HepG2 (cell line): ENCODE results near the gene FAM219A. TPM values are rescaled to one million over a fixed set of nuclear protein-coding genes. Genes with fewer than 3 reads are reported as not detected.

Source experiments
- ARHGAP35 ChIP-seq: sonication (generic); formaldehyde crosslinking; IDR thresholded peaks from 2 replicates; pipeline ENCODE4 v1.9.0; 2022; ENCODE audit warnings: mild to moderate bottlenecking, inconsistent platforms, moderate library complexity, missing genetic modification reagents, borderline replicate concordance
- ATM ChIP-seq: fragments of 450-650 bp; IDR thresholded peaks from 2 replicates; pipeline ENCODE4 v1.7.1; 2017; ENCODE audit warnings: mild to moderate bottlenecking, borderline replicate concordance
- CENPT ChIP-seq: sonication (generic); formaldehyde crosslinking; IDR thresholded peaks from 2 replicates; pipeline ENCODE4 v1.8.0; 2022; ENCODE audit warnings: low read depth, mild to moderate bottlenecking, moderate library complexity, missing genetic modification reagents
- DPF2 ChIP-seq: sonication (generic); formaldehyde crosslinking; IDR thresholded peaks from 2 replicates; pipeline ENCODE4 v1.4.0; 2020; ENCODE audit warnings: mild to moderate bottlenecking, low read depth, missing genetic modification reagents, borderline replicate concordance
- FOXA3 ChIP-seq: IDR thresholded peaks from 2 replicates; pipeline ENCODE4 v1.6.1; 2016; ENCODE audit warnings: missing genetic modification reagents, missing compliant biosample characterization
- FOXK1 ChIP-seq: sonication (generic); formaldehyde crosslinking; IDR thresholded peaks from 2 replicates; pipeline ENCODE4 v1.4.0; 2020; ENCODE audit warnings: low read depth, missing genetic modification reagents, borderline replicate concordance
- MAFG ChIP-seq: sonication (generic); formaldehyde crosslinking; IDR thresholded peaks from 2 replicates; pipeline ENCODE4 v1.5.1; 2020; ENCODE audit warnings: mild to moderate bottlenecking, missing genetic modification reagents
- MLXIP ChIP-seq: sonication (generic); formaldehyde crosslinking; IDR thresholded peaks from 2 replicates; pipeline ENCODE4 v1.9.0; 2021; ENCODE audit warnings: missing genetic modification reagents, borderline replicate concordance
- PRMT3 ChIP-seq: sonication (generic); formaldehyde crosslinking; IDR thresholded peaks from 2 replicates; pipeline ENCODE4 v1.8.1; 2022; ENCODE audit warnings: low read depth, mild to moderate bottlenecking, moderate library complexity, missing genetic modification reagents, borderline replicate concordance
- SAP130 ChIP-seq: IDR thresholded peaks from 2 replicates; pipeline ENCODE4 v1.6.1; 2016; ENCODE audit warnings: low read depth
- SIX4 ChIP-seq: sonication (generic); formaldehyde crosslinking; IDR thresholded peaks from 2 replicates; pipeline ENCODE4 v1.4.0; 2020; ENCODE audit warnings: missing genetic modification reagents
- THRA ChIP-seq: sonication (generic); formaldehyde crosslinking; IDR thresholded peaks from 2 replicates; pipeline ENCODE4 v1.4.0; 2020; ENCODE audit warnings: missing genetic modification reagents, borderline replicate concordance
- ZBTB33 ChIP-seq: sonication (generic); formaldehyde crosslinking; IDR thresholded peaks from 2 replicates; pipeline ENCODE4 v1.4.0; 2020; ENCODE audit warnings: missing genetic modification reagents
- ZFP90 ChIP-seq: sonication (generic); formaldehyde crosslinking; IDR thresholded peaks from 2 replicates; pipeline ENCODE4 v1.8.0; 2022; ENCODE audit warnings: missing genetic modification reagents, mild to moderate bottlenecking, inconsistent platforms, borderline replicate concordance
- ZNF10 ChIP-seq: sonication (generic); formaldehyde crosslinking; IDR thresholded peaks from 2 replicates; pipeline ENCODE4 v1.4.0; 2020; ENCODE audit warnings: mild to moderate bottlenecking, low read depth, missing genetic modification reagents, borderline replicate concordance
- ZNF496 ChIP-seq: sonication (generic); formaldehyde crosslinking; IDR thresholded peaks from 2 replicates; pipeline ENCODE4 v1.8.1; 2023; ENCODE audit warnings: mild to moderate bottlenecking, moderate library complexity, missing genetic modification reagents; ENCODE audit not compliant: insufficient replicate concordance
- ZNF543 ChIP-seq: sonication (generic); formaldehyde crosslinking; IDR thresholded peaks from 2 replicates; pipeline ENCODE4 v1.4.0; 2020; ENCODE audit warnings: mild to moderate bottlenecking, missing genetic modification reagents
- polyA plus RNA-seq, 8 experiments: library from polyadenylated mRNA; depleted of rRNA in 3 of 8; stranded (reverse) in 7 of 8; unstranded in 1 of 8; fragments of >200 nt; fragmentation: Illumina TruSeq in 4 of 8; extraction: Trizol in 4 of 8; gene quantifications; 2 replicates each; pipeline versions ENCODE4 v1.2.1 to v1.2.3, GENCODE V29; 2011 to 2016; ENCODE audit warnings: low read depth in 4 of 8, missing spikeins in 1 of 8, mixed read lengths in 1 of 8; ENCODE audit not compliant: insufficient read depth in 1 of 8
- total RNA-seq, 5 experiments: library from RNA; depleted of rRNA; stranded (reverse); fragments of >200 nt; fragmentation: Illumina TruSeq; extraction: Trizol; gene quantifications; 2 replicates each; pipeline ENCODE4 v1.2.3, GENCODE V29; 2016; ENCODE audit warnings: low read depth in 1 of 5
- TF ChIP-seq, protein P1 (sequence below): sonication (generic); formaldehyde crosslinking; IDR thresholded peaks from 2 replicates; pipeline ENCODE4 v1.5.1; 2020; ENCODE audit warnings: missing genetic modification reagents, mild to moderate bottlenecking, borderline replicate concordance
- TF ChIP-seq, protein P2 (sequence below): sonication (generic); formaldehyde crosslinking; IDR thresholded peaks from 2 replicates; pipeline ENCODE4 v1.4.0; 2020; ENCODE audit warnings: missing genetic modification reagents, borderline replicate concordance

Gene FAM219A
- total and polyA plus RNA-seq, 2 of the 13 experiments (the other 11 are each of a cell fraction or from before 2014, with no cell fraction given): 3.9 to 6.4 TPM

DNA sequence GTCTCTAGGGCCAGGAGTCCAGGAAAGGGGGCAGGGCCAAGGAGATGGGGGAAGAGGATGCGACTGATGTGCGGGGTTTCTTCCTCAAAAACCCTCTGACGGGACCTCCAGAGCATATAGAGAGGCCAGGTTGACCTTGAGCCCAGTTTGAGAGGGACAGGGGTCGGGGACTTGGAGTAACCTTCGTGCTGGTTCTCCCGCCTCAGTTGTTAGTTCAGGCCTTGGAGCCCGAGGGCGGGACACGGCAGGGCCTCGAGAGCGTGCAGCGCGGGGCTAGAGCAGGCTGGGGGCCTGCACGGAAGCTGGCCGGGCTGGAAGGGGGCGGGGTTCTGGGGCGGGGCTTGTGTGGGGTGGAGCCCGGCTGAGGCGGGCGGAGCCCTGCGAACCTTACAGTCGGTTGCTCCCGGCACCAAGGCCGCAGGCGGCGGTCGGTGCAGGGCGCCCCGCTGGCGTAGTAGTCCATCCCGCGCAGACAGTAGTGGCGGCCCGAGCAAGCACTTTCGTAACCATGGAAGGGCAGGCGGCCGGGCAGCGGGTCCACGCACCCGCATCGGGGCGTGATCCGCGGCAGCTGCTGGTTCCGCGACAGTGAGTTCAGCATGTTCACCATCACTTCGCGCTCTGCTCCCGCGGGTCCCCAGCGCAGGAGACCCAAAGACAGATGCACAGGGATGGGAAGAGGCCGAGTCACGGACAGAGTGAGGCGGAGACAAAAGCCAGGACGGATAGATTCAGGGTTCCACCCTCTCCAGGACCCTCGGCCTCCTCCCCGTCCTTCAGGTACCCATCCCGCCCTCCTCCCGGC is 77.7 kb downstream of the FAM219A start (continued):
- TF ChIP-seq CENPT (CRISPR knock-in tag) (peak; percentile 63; the same call in 1 of the 2 replicates), PRMT3 (CRISPR knock-in tag) (0 out of 2 replicates have a peak, but pooled peaks have one; percentile 42), DPF2 (CRISPR knock-in tag) (no peak), ZNF10 (CRISPR knock-in tag) (no peak), MLXIP (no peak), THRA (CRISPR knock-in tag) (no peak), FOXA3 (CRISPR knock-in tag) (no peak), SIX4 (CRISPR knock-in tag) (no peak), ZBTB33 (CRISPR knock-in tag) (no peak), ZNF543 (no peak), ZFP90 (CRISPR knock-in tag) (no peak; the same call in 1 of the 2 replicates), ZNF496 (CRISPR knock-in tag) (no peak), MAFG (CRISPR knock-in tag) (no peak), SAP130 (CRISPR knock-in tag) (peak; percentile 64), ARHGAP35 (no peak), ATM (no peak), FOXK1 (CRISPR knock-in tag) (no peak)
- TF ChIP-seq, protein P1, sequence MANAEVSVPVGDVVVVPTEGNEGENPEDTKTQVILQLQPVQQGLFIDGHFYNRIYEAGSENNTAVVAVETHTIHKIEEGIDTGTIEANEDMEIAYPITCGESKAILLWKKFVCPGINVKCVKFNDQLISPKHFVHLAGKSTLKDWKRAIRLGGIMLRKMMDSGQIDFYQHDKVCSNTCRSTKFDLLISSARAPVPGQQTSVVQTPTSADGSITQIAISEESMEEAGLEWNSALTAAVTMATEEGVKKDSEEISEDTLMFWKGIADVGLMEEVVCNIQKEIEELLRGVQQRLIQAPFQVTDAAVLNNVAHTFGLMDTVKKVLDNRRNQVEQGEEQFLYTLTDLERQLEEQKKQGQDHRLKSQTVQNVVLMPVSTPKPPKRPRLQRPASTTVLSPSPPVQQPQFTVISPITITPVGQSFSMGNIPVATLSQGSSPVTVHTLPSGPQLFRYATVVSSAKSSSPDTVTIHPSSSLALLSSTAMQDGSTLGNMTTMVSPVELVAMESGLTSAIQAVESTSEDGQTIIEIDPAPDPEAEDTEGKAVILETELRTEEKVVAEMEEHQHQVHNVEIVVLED (CRISPR knock-in tag): peak; percentile 61; the same call in 1 of the 2 replicates
- TF ChIP-seq, protein P2, sequence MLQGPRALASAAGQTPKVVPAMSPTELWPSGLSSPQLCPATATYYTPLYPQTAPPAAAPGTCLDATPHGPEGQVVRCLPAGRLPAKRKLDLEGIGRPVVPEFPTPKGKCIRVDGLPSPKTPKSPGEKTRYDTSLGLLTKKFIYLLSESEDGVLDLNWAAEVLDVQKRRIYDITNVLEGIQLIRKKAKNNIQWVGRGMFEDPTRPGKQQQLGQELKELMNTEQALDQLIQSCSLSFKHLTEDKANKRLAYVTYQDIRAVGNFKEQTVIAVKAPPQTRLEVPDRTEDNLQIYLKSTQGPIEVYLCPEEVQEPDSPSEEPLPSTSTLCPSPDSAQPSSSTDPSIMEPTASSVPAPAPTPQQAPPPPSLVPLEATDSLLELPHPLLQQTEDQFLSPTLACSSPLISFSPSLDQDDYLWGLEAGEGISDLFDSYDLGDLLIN (CRISPR knock-in tag): no peak
